Measurements from ENCODE around the gene F11.
"Not testable (repeated sequence)": the region's sequence is repeated elsewhere in the genome, so short reads cannot be mapped to it uniquely, and the experiment has no call there.

The F11 gene

GRCh38 chr4:186264660-186265059, 1.3 kb upstream of the F11 start:
- no peak for TF ChIP-seq CTCF (IDR thresholded peaks at IDR 0.05; ENCODE audit: low read depth, low read length, missing control alignments)
- DNase-seq (ENCODE audit: low read depth), result no peak
- no peak overlapping the region for H3K4me3 ChIP-seq (ENCODE audit: low read depth, low read length)

GRCh38 chr4:186265250-186265649, 739 bp upstream of the F11 start:
- H3K4me3 ChIP-seq (ENCODE audit: low read depth, low read length); DNase-seq (ENCODE audit: low read depth): not testable (repeated sequence)

GRCh38 chr4:186266729-186267456, 904 bp downstream of the F11 start:
- DNase-seq (ENCODE audit: low read depth), result no peak
- no peak overlapping the region for H3K4me3 ChIP-seq (ENCODE audit: low read depth, low read length)

GRCh38 chr4:186271081-186271678, 5.2 kb downstream of the F11 start:
- no peak for TF ChIP-seq CTCF (IDR thresholded peaks at IDR 0.05; ENCODE audit: low read depth, low read length, missing control alignments)
- no peak overlapping the region for H3K4me3 ChIP-seq (ENCODE audit: low read depth, low read length)
- DNase-seq (ENCODE audit: low read depth), result no peak

More at GRCh38 chr4:186266729-186267456, 904 bp downstream of the F11 start:
- no peak for TF ChIP-seq CTCF (IDR thresholded peaks at IDR 0.05; ENCODE audit: low read depth, low read length, missing control alignments)

- no peak for TF ChIP-seq CTCF (IDR thresholded peaks at IDR 0.05; ENCODE audit: low read depth, low read length, missing control alignments)
- no peak for DNase-seq (ENCODE audit: low read depth)
- no peak overlapping the region for H3K4me3 ChIP-seq (ENCODE audit: low read depth, low read length)
Observed at GRCh38 chr4:186272699-186273391, 6.9 kb downstream of the F11 start.

GRCh38 chr4:186273392-186273789, 7.4 kb downstream of the F11 start:
- not testable (repeated sequence) for DNase-seq (ENCODE audit: low read depth); H3K4me3 ChIP-seq (ENCODE audit: low read depth, low read length)

- no peak for DNase-seq (ENCODE audit: low read depth)
- no peak overlapping the region for H3K4me3 ChIP-seq (ENCODE audit: low read depth, low read length)
- no peak for TF ChIP-seq CTCF (IDR thresholded peaks at IDR 0.05; ENCODE audit: low read depth, low read length, missing control alignments)
Observed at GRCh38 chr4:186283311-186283710, 17.3 kb downstream of the F11 start.

GRCh38 chr4:186285147-186285546, 19.2 kb downstream of the F11 start:
- no peak for DNase-seq (ENCODE audit: low read depth)
- no peak overlapping the region for H3K4me3 ChIP-seq (ENCODE audit: low read depth, low read length)
- no peak for TF ChIP-seq CTCF (IDR thresholded peaks at IDR 0.05; ENCODE audit: low read depth, low read length, missing control alignments)
